Measurements from ENCODE around the gene HMBS. TPM values are rescaled to one million over a fixed set of nuclear protein-coding genes. Genes with fewer than 3 reads are reported as not detected.

HMBS gene
- total and polyA plus RNA-seq, 2 of the 8 experiments (the other 6 are each of a cell fraction or from before 2014, with no cell fraction given), result 69.3 to 109 TPM

DNA sequence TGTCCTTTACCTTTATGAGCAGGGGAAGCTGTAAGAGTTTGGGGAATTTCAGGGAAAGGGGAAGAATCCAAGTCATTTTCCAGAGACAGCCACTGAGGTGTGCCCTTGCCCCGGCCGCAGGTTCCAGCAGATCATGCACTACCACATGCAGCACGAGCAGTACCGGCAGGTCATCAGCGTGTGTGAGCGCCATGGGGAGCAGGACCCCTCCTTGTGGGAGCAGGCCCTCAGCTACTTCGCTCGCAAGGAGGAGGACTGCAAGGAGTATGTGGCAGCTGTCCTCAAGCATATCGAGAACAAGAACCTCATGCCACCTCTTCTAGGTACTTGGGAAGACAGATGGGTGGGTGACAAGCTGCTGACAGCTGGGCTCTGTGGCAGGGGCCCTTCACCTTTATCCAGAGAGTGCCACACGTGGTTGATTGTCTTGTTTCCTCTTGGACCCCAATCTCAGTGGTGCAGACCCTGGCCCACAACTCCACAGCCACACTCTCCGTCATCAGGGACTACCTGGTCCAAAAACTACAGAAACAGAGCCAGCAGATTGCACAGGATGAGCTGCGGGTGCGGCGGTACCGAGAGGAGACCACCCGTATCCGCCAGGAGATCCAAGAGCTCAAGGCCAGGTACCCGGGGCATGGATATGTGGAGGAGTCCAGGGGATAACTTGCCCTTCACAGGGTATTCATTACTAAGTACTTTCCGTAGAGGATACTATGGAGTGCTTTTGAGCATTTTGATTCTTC is 5.8 kb upstream of the HMBS start (continued):
- TF ChIP-seq CHD7 (IDR thresholded peaks at IDR 0.05; ENCODE audit: insufficient replicate concordance, low read length) (no peak), SP4 (IDR thresholded peaks at IDR 0.05; ENCODE audit: low read length) (no peak), BRCA1 (IDR thresholded peaks at IDR 0.05; ENCODE audit: low read depth, low read length) (no peak), RFX5 (IDR thresholded peaks at IDR 0.05; ENCODE audit: borderline replicate concordance, low read depth, low read length) (no peak)
